Liver (tissue), 9 donors: ENCODE data around the gene NTM. TPM values are rescaled to one million over a fixed set of nuclear protein-coding genes. Genes with fewer than 3 reads are reported as not detected.

ENCODE experiments used
- DNase-seq: peaks from one replicate; pipeline ENCODE4 v3.0.0-alpha.2; 2017; ENCODE audit warnings: low spot score
- H3K27ac ChIP-seq, 2 donors: one replicate each; pipeline ENCODE4 v1.7.0; 2013; ENCODE audit warnings: inconsistent platforms in 2 of 2, low read length in 2 of 2, control low read depth in 1 of 2, low read depth in 1 of 2, mild to moderate bottlenecking in 1 of 2
- H3K27me3 ChIP-seq, 4 donors: one replicate each; pipeline versions ENCODE4 v1.6.1 to v1.7.0; 2013; ENCODE audit warnings: low read length in 3 of 4, inconsistent platforms in 1 of 4, mild to moderate bottlenecking in 1 of 4, moderate library complexity in 1 of 4; ENCODE audit not compliant: control insufficient read depth in 4 of 4, insufficient read depth in 4 of 4
- H3K36me3 ChIP-seq, 4 donors: one replicate each; pipeline versions ENCODE4 v1.6.1 to v1.7.0; 2013; ENCODE audit warnings: low read length in 3 of 4, mild to moderate bottlenecking in 3 of 4, low read depth in 1 of 4, moderate library complexity in 1 of 4; ENCODE audit not compliant: control insufficient read depth in 4 of 4, insufficient read depth in 3 of 4
- H3K4me1 ChIP-seq, 4 donors: one replicate each; pipeline versions ENCODE4 v1.6.1 to v1.7.0; 2013; ENCODE audit warnings: low read length in 3 of 4, mild to moderate bottlenecking in 3 of 4, moderate library complexity in 1 of 4; ENCODE audit not compliant: control insufficient read depth in 4 of 4, insufficient read depth in 4 of 4
- H3K4me3 ChIP-seq, 3 donors: one replicate each; pipeline versions ENCODE4 v1.6.1 to v1.7.0; 2013; ENCODE audit warnings: low read length in 3 of 3, control low read depth in 1 of 3, low read depth in 1 of 3, mild to moderate bottlenecking in 1 of 3
- H3K9ac ChIP-seq, 2 donors: one replicate each; pipeline ENCODE4 v1.7.0; 2013; ENCODE audit warnings: low read length in 2 of 2, mild to moderate bottlenecking in 2 of 2, moderate library complexity in 2 of 2, control low read depth in 1 of 2, low read depth in 1 of 2
- H3K9me3 ChIP-seq, 4 donors: one replicate each; pipeline versions ENCODE4 v1.6.1 to v1.7.0; 2013; ENCODE audit warnings: low read length in 3 of 4; ENCODE audit not compliant: control insufficient read depth in 4 of 4
- EGR1 ChIP-seq, 2 donors: IDR thresholded peaks; 2 replicates each; pipeline ENCODE4 v1.6.1; 2016 to 2018; ENCODE audit warnings: antibody characterized with exemption in 2 of 2, low read depth in 2 of 2
- FOXA1 ChIP-seq: IDR thresholded peaks from 2 replicates; pipeline ENCODE4 v1.6.1; 2016; ENCODE audit warnings: antibody characterized with exemption
- GABPA ChIP-seq, 2 donors: IDR thresholded peaks in 1 of 2; conservative IDR thresholded peaks in 1 of 2; 2 replicates each; pipeline ENCODE4 v1.6.1; 2016; ENCODE audit warnings: antibody characterized with exemption in 2 of 2, mild to moderate bottlenecking in 1 of 2, moderate library complexity in 1 of 2
- HNF4A ChIP-seq, 2 donors: conservative IDR thresholded peaks; 2 replicates each; pipeline ENCODE4 v1.6.1; 2016; ENCODE audit warnings: antibody characterized with exemption in 2 of 2, mild to moderate bottlenecking in 2 of 2
- HNF4G ChIP-seq: IDR thresholded peaks from 2 replicates; pipeline ENCODE4 v1.6.1; 2016; ENCODE audit warnings: antibody characterized with exemption
- JUND ChIP-seq, 2 donors: IDR thresholded peaks; 2 replicates each; pipeline ENCODE4 v1.6.1; 2016; ENCODE audit warnings: antibody characterized with exemption in 2 of 2
- NR2F2 ChIP-seq: IDR thresholded peaks from 2 replicates; pipeline ENCODE4 v1.6.1; 2016; ENCODE audit warnings: antibody characterized with exemption
- RAD21 ChIP-seq, 2 donors: IDR thresholded peaks; 2 replicates each; pipeline ENCODE4 v1.6.1; 2016; ENCODE audit warnings: antibody characterized with exemption in 2 of 2, mild to moderate bottlenecking in 2 of 2
- RXRA ChIP-seq, 2 donors: IDR thresholded peaks; 2 replicates each; pipeline ENCODE4 v1.6.1; 2017 to 2018; ENCODE audit warnings: antibody characterized with exemption in 2 of 2, mild to moderate bottlenecking in 1 of 2
- TAF1 ChIP-seq: conservative IDR thresholded peaks from 2 replicates; pipeline ENCODE4 v1.6.1; 2016; ENCODE audit warnings: antibody characterized with exemption, mild to moderate bottlenecking
- YY1 ChIP-seq: IDR thresholded peaks from 2 replicates; pipeline ENCODE4 v1.6.1; 2016; ENCODE audit warnings: antibody characterized with exemption, mild to moderate bottlenecking
- WGBS: extraction: QIAGEN DNeasy Blood & Tissue Kit; methylation state at CpG from one replicate; pipeline ENCODE4 v1.1.7; 2013; 5-methylcytosine and 5-hydroxymethylcytosine counted together
- polyA plus RNA-seq, 2 donors: library from polyadenylated mRNA; stranded (reverse) in 1 of 2; unstranded in 1 of 2; fragments of 200-250 nt in 1 of 2; fragments of >200 nt in 1 of 2; fragmentation: Nextera tagmentation in 1 of 2; extraction: Ambion mirVana in 1 of 2; gene quantifications; one replicate each; pipeline versions ENCODE4 v1.2.1 to v1.2.3, GENCODE V29; 2013 to 2015
- total RNA-seq, 2 donors: library from RNA; depleted of rRNA; stranded (reverse); fragments of >200 nt; gene quantifications; one replicate each; pipeline ENCODE4 v1.2.3, GENCODE V29; 2014
- TF ChIP-seq, protein P1 (sequence below): IDR thresholded peaks from 2 replicates; pipeline ENCODE4 v1.6.1; 2016; ENCODE audit warnings: antibody characterized with exemption
- TF ChIP-seq, protein P2 (sequence below): IDR thresholded peaks from 2 replicates; pipeline ENCODE4 v1.6.1; 2016; ENCODE audit warnings: antibody characterized with exemption, mild to moderate bottlenecking
- TF ChIP-seq, protein P3 (sequence below): fragments of 150-350 bp; IDR thresholded peaks from 2 replicates; pipeline ENCODE4 v1.5.1; 2017; ENCODE audit warnings: improper control_type of control experiment, low read depth, low read length; ENCODE audit not compliant: missing input control
- TF ChIP-seq, protein P4 (sequence below): IDR thresholded peaks from 2 replicates; pipeline ENCODE4 v1.6.1; 2016; ENCODE audit warnings: antibody characterized with exemption
- TF ChIP-seq, protein P5 (sequence below): IDR thresholded peaks from 2 replicates; pipeline ENCODE4 v1.6.1; 2016; ENCODE audit warnings: antibody characterized with exemption
- donor health status: healthy.
- donor health status: healthy.
- donor health status: healthy.
- donor health status: healthy.
- donor health status: healthy.

The NTM gene
- total and polyA plus RNA-seq, 4 donors, result 0.08 to 1.1 (median 0.08) TPM; not detected in 1

DNA sequence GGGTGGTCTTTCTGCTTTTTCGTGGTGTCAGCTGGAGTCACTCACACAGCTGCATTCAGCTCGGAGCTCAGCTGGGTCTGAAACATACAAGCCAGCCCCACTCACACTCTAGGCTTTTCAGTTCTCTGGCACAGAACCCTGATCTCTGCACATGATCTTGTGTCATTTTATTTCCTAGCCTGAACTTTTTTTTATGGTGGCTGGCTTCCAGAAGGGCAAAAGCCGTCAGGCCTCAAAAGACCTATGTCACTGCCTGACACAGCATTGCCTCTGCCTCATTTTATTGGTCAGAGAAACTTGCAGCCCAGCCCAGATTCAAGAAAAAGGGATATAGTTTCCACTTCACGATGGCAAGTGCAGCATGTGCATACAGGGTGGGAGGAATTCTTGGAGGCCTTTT, 117.8 kb downstream of the NTM start:
- no peak for DNase-seq
- WGBS, result 55% methylated on average over 4 of the region's 4 CpGs
- TF ChIP-seq, protein P1, sequence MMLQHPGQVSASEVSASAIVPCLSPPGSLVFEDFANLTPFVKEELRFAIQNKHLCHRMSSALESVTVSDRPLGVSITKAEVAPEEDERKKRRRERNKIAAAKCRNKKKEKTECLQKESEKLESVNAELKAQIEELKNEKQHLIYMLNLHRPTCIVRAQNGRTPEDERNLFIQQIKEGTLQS, result no peak
- no peak for TF ChIP-seq NR2F2
- TF ChIP-seq FOXA1, result no peak
- TF ChIP-seq, protein P2, sequence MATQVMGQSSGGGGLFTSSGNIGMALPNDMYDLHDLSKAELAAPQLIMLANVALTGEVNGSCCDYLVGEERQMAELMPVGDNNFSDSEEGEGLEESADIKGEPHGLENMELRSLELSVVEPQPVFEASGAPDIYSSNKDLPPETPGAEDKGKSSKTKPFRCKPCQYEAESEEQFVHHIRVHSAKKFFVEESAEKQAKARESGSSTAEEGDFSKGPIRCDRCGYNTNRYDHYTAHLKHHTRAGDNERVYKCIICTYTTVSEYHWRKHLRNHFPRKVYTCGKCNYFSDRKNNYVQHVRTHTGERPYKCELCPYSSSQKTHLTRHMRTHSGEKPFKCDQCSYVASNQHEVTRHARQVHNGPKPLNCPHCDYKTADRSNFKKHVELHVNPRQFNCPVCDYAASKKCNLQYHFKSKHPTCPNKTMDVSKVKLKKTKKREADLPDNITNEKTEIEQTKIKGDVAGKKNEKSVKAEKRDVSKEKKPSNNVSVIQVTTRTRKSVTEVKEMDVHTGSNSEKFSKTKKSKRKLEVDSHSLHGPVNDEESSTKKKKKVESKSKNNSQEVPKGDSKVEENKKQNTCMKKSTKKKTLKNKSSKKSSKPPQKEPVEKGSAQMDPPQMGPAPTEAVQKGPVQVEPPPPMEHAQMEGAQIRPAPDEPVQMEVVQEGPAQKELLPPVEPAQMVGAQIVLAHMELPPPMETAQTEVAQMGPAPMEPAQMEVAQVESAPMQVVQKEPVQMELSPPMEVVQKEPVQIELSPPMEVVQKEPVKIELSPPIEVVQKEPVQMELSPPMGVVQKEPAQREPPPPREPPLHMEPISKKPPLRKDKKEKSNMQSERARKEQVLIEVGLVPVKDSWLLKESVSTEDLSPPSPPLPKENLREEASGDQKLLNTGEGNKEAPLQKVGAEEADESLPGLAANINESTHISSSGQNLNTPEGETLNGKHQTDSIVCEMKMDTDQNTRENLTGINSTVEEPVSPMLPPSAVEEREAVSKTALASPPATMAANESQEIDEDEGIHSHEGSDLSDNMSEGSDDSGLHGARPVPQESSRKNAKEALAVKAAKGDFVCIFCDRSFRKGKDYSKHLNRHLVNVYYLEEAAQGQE, result no peak
- no peak for TF ChIP-seq GABPA (IDR thresholded peaks at IDR 0.05 in 1 of 2, conservative IDR thresholded peaks at IDR 0.05 in 1 of 2)
- no peak for TF ChIP-seq HNF4G
- TF ChIP-seq, protein P3, sequence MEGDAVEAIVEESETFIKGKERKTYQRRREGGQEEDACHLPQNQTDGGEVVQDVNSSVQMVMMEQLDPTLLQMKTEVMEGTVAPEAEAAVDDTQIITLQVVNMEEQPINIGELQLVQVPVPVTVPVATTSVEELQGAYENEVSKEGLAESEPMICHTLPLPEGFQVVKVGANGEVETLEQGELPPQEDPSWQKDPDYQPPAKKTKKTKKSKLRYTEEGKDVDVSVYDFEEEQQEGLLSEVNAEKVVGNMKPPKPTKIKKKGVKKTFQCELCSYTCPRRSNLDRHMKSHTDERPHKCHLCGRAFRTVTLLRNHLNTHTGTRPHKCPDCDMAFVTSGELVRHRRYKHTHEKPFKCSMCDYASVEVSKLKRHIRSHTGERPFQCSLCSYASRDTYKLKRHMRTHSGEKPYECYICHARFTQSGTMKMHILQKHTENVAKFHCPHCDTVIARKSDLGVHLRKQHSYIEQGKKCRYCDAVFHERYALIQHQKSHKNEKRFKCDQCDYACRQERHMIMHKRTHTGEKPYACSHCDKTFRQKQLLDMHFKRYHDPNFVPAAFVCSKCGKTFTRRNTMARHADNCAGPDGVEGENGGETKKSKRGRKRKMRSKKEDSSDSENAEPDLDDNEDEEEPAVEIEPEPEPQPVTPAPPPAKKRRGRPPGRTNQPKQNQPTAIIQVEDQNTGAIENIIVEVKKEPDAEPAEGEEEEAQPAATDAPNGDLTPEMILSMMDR, result no peak
- no peak for TF ChIP-seq TAF1
- TF ChIP-seq EGR1 (IDR thresholded peaks at IDR 0.05; ENCODE audit: low read depth in 2 of 2), result no peak
- no peak for TF ChIP-seq HNF4A (conservative IDR thresholded peaks at IDR 0.05)

DNA sequence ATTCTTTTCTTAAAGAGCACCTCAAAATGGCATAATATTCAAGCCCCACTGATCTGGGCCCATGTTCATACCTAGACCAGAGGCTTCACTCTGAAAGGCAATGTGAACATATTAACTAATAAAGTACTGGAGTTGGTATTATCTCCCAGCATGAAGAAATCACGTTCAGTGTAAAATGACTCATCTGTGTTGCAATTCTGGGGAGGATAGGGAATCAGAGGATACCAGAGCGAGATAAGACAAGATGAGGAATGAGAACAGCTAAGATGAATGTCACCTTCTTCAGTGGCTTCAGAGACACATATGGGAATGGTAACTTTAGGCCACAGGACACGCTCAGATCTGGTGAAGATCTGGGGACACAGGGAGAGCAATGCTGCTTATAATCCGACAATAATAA, 121.1 kb downstream of the NTM start:
- Histone ChIP-seq H3K9me3 (no peaks in the 10 kb centered on the region), H3K27ac (no peak overlapping the region), H3K4me1 (no peaks in the 10 kb centered on the region), H3K36me3 (no peaks in the 10 kb centered on the region), H3K27me3 (no peaks in the 10 kb centered on the region), H3K4me3 (no peak overlapping the region), H3K9ac (no peak overlapping the region)
- TF ChIP-seq, protein P1, result no peak
- no peak for TF ChIP-seq RAD21 (IDR thresholded peaks at IDR 0.05)
- no peak for TF ChIP-seq JUND (IDR thresholded peaks at IDR 0.05)
- TF ChIP-seq HNF4A (conservative IDR thresholded peaks at IDR 0.05), result no peak
- no peak for TF ChIP-seq FOXA1
- TF ChIP-seq YY1, result no peak
- TF ChIP-seq, protein P3, result no peak
- TF ChIP-seq RXRA (IDR thresholded peaks at IDR 0.05), result no peak
- TF ChIP-seq GABPA (IDR thresholded peaks at IDR 0.05 in 1 of 2, conservative IDR thresholded peaks at IDR 0.05 in 1 of 2), result no peak
- TF ChIP-seq, protein P4, sequence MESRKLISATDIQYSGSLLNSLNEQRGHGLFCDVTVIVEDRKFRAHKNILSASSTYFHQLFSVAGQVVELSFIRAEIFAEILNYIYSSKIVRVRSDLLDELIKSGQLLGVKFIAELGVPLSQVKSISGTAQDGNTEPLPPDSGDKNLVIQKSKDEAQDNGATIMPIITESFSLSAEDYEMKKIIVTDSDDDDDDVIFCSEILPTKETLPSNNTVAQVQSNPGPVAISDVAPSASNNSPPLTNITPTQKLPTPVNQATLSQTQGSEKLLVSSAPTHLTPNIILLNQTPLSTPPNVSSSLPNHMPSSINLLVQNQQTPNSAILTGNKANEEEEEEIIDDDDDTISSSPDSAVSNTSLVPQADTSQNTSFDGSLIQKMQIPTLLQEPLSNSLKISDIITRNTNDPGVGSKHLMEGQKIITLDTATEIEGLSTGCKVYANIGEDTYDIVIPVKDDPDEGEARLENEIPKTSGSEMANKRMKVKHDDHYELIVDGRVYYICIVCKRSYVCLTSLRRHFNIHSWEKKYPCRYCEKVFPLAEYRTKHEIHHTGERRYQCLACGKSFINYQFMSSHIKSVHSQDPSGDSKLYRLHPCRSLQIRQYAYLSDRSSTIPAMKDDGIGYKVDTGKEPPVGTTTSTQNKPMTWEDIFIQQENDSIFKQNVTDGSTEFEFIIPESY, result no peak
- TF ChIP-seq NR2F2, result no peak
- TF ChIP-seq TAF1, result no peak
- TF ChIP-seq HNF4G, result no peak
- TF ChIP-seq, protein P5, sequence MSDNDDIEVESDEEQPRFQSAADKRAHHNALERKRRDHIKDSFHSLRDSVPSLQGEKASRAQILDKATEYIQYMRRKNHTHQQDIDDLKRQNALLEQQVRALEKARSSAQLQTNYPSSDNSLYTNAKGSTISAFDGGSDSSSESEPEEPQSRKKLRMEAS, result no peak
- 73% methylated on average over 4 of the region's 4 CpGs for WGBS
- no peak for DNase-seq

More for the DNA sequence above, 117.8 kb downstream of the NTM start:
- no peak overlapping the region for H3K27ac ChIP-seq
- H3K9me3 ChIP-seq, result no peaks in the 10 kb centered on the region
- no peak overlapping the region for H3K4me3 ChIP-seq
- H3K9ac ChIP-seq, result no peak overlapping the region
- H3K4me1 ChIP-seq, result no peaks in the 10 kb centered on the region
- no peaks in the 10 kb centered on the region for H3K36me3 ChIP-seq
- peaks cover 0 to 4% (median 0%) of the 10 kb centered on the region in 4 donors for H3K27me3 ChIP-seq
